ENCODE measurements around the gene SLC66A2. TPM values are rescaled to one million over a fixed set of nuclear protein-coding genes. Genes with fewer than 3 reads are reported as not detected.
A peak's percentile ranks its signal among the peaks of the same experiment; 100 is the strongest.

The SLC66A2 gene
- total and polyA plus RNA-seq, 8 donors, result 19.6 to 36.1 (median 22.6) TPM

GRCh38 chr18:79955302-79956075 lies 4.0 kb upstream of the SLC66A2 start:
- no peaks in the 10 kb centered on the region for H3K27me3 ChIP-seq
- H3K4me3 ChIP-seq, result no peak overlapping the region
- DNase-seq, result no peak
- FAIRE-seq, result no peak
- intact Hi-C loops (cut with DNase I), result no loop called here
- no peaks in the 10 kb centered on the region for H3K9me3 ChIP-seq
- H3K36me3 ChIP-seq, result no peaks in the 10 kb centered on the region
- ATAC-seq, result no peak
- H3K4me1 ChIP-seq, result no peaks in the 10 kb centered on the region
- no peak overlapping the region for H3K27ac ChIP-seq
- no peak for TF ChIP-seq CTCF (IDR thresholded peaks at IDR 0.05)
- 86 to 91% methylated on average over 12 of the region's 12 CpGs for WGBS, 2 donors

GRCh38 chr18:79954791-79955190 lies 3.3 kb upstream of the SLC66A2 start:
- H3K27ac ChIP-seq, result no peak overlapping the region
- no peaks in the 10 kb centered on the region for H3K9me3 ChIP-seq
- FAIRE-seq, result no peak
- no peak for TF ChIP-seq CTCF (IDR thresholded peaks at IDR 0.05)
- ATAC-seq, result no peak
- intact Hi-C loops (cut with DNase I), result no loop called here
- no peaks in the 10 kb centered on the region for H3K27me3 ChIP-seq
- peaks cover 0 to 7% (median 0%) of the 10 kb centered on the region in 3 donors for H3K4me1 ChIP-seq
- DNase-seq, result no peak
- H3K36me3 ChIP-seq, result no peaks in the 10 kb centered on the region
- H3K4me3 ChIP-seq, result no peak overlapping the region
- WGBS, 2 donors, result 93 to 94% methylated on average over 5 of the region's 5 CpGs

- intact Hi-C loops (cut with DNase I), result no loop called here
Measured at GRCh38 chr18:79953971-79954651, 2.7 kb upstream of the SLC66A2 start.

GRCh38 chr18:79952996-79953559 lies 1.6 kb upstream of the SLC66A2 start:
- no peak for ATAC-seq
- peaks cover 0 to 19% (median 0%) of the 10 kb centered on the region in 3 donors for H3K4me1 ChIP-seq
- intact Hi-C loops (cut with DNase I), result no loop called here

More at GRCh38 chr18:79953971-79954651, 2.7 kb upstream of the SLC66A2 start:
- Histone ChIP-seq H3K9me3 (no peaks in the 10 kb centered on the region), H3K4me1 (peaks cover 0 to 12% (median 0%) of the 10 kb centered on the region in 3 donors), H3K36me3 (no peaks in the 10 kb centered on the region), H3K27ac (no peak overlapping the region), H3K4me3 (no peak overlapping the region), H3K27me3 (no peaks in the 10 kb centered on the region)
- FAIRE-seq (peak; percentile 49), DNase-seq (no peak), ATAC-seq (no peak)
- TF ChIP-seq CTCF (IDR thresholded peaks at IDR 0.05), result no peak
- WGBS, 2 donors, result 75 to 84% methylated on average over 10 of the region's 10 CpGs

More at GRCh38 chr18:79952996-79953559, 1.6 kb upstream of the SLC66A2 start:
- DNase-seq (no peak), FAIRE-seq (no peak)
- Histone ChIP-seq H3K4me3 (no peak overlapping the region), H3K27me3 (no peaks in the 10 kb centered on the region), H3K9me3 (no peaks in the 10 kb centered on the region), H3K36me3 (no peaks in the 10 kb centered on the region), H3K27ac (no peak overlapping the region)
- TF ChIP-seq CTCF (IDR thresholded peaks at IDR 0.05), result no peak
- WGBS, 2 donors, result 92 to 93% methylated on average over 24 of the region's 24 CpGs

All from pancreas (tissue), 10 donors.